Left lung (tissue), 10 donors: ENCODE results near the gene GPX4. TPM values are rescaled to one million over a fixed set of nuclear protein-coding genes. Genes with fewer than 3 reads are reported as not detected.

Experiments
- ATAC-seq: fragments of 200-7000 bp; cut with Tn5 transposase; one replicate; pipeline ENCODE4 v1.9.1; 2020; ENCODE audit warnings: moderate library complexity
- DNase-seq, 4 donors: peaks; one replicate each; pipeline ENCODE4 v3.0.0-alpha.2; 2013 to 2020
- H3K27ac ChIP-seq, 2 donors: fragments of 200-600 bp; sonication (generic) in 1 of 2; one replicate each; pipeline versions ENCODE4 v1.5.0 to v1.8.0; 2020 to 2021
- H3K27me3 ChIP-seq, 2 donors: fragments of 200-600 bp; sonication (generic) in 1 of 2; one replicate each; pipeline versions ENCODE4 v1.5.0 to v1.8.0; 2020 to 2021
- H3K36me3 ChIP-seq, 2 donors: fragments of 200-600 bp; sonication (generic) in 1 of 2; one replicate each; pipeline versions ENCODE4 v1.5.0 to v1.8.0; 2020 to 2021
- H3K4me1 ChIP-seq, 2 donors: fragments of 200-600 bp; one replicate each; pipeline ENCODE4 v1.8.0; 2021
- H3K4me3 ChIP-seq, 2 donors: fragments of 200-600 bp; sonication (generic) in 1 of 2; one replicate each; pipeline versions ENCODE4 v1.5.0 to v1.8.0; 2020 to 2021; ENCODE audit warnings: mild to moderate bottlenecking in 1 of 2
- H3K9me3 ChIP-seq, 2 donors: fragments of 200-600 bp; sonication (generic) in 1 of 2; one replicate each; pipeline versions ENCODE4 v1.5.0 to v1.8.0; 2020 to 2021
- intact Hi-C, 2 donors: fragments of 100-400 bp; cut with DNase I; formaldehyde crosslinking; loops; one replicate each; pipeline versions ENCODE4 v1.11.2 to v1.14.2; 2022
- polyA plus RNA-seq, 6 donors: library from polyadenylated mRNA; unstranded; fragments of 120-200 nt; gene quantifications; one replicate each; pipeline ENCODE4 v1.2.1, GENCODE V29; 2013; ENCODE audit not compliant: insufficient read length in 6 of 6
- total RNA-seq, 2 donors: library from RNA; stranded (reverse); fragmentation: NEBNext Ultra II Directional; extraction: Animal tissue kit (Norgen Biotek cat#: 25700); gene quantifications; one replicate each; pipeline ENCODE4 v1.2.1, GENCODE V29; 2021
- TF ChIP-seq, protein P1 (sequence below), 2 donors: fragments of 200-600 bp; sonication (generic) in 1 of 2; IDR thresholded peaks; one replicate each; pipeline versions ENCODE4 v1.5.0 to v1.8.0; 2021; ENCODE audit warnings: antibody characterized with exemption in 2 of 2
- donor health status: DM: no; HTN: yes; CAD: no.
- donor health status: DM: no; HTN: no; CAD: no.

Gene GPX4
- total and polyA plus RNA-seq, 8 donors = 146 to 365 (median 213) TPM

DNA sequence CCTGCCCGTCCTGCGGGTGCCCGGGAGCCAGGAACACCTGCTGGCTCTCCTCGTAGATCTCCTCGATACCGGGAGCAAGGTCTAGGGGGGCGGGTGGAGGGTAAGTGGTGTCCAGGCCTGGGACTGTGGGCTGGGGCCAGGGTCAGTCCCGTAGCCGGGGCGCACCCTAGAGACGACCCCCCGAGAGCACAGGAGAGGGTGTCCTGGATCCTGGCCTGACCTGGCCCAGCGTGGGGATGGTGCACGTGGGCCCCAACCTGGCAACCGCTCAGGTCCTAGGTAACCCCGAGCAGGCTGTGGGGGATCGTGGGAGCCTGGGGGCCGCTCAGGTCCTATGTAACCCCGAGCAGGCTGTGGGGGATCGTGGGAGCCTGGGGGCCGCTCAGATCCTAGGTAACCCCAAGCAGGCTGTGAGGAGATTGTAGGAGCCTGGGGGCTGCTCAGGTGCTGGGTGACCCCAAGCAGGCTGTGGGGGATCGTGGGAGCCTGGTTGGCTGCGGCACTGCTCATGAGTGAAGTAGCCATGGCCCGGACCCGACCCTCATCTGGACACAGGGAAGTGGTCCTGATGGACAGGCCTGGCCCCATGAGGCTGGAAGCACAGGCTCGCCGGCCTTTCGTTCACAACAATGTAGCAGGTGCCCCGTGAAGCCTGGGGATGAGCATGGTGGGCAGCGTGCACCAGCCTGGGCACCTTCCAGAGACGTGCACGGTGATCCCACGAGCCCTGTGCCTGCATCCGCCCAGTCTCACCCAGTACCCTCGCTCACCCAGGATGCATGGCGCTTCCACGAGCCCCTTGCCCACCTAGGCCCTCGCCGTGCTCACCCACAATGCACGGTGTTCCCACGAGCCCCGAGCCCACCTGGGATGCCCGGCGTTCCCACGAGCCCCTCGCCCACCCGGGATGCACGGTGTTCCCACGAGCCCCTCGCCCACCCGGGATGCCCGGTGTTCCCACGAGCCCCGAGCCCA lies 6.2 kb downstream of the GPX4 start:
- H3K27ac ChIP-seq = no peak overlapping the region
- no peak for DNase-seq
- no peaks in the 10 kb centered on the region for H3K9me3 ChIP-seq
- ATAC-seq = no peak
- no peaks in the 10 kb centered on the region for H3K27me3 ChIP-seq
- no peak overlapping the region for H3K4me3 ChIP-seq
- H3K36me3 ChIP-seq = peaks cover 0 to 92% of the 10 kb centered on the region in 2 donors
- intact Hi-C loops = loop anchor here in 1 of 2 donors (5.0 kb wide), 1 partner anchor 82 kb away; no protein-coding TSS in a partner anchor
- peaks cover 19 to 68% of the 10 kb centered on the region in 2 donors for H3K4me1 ChIP-seq
- TF ChIP-seq, protein P1, sequence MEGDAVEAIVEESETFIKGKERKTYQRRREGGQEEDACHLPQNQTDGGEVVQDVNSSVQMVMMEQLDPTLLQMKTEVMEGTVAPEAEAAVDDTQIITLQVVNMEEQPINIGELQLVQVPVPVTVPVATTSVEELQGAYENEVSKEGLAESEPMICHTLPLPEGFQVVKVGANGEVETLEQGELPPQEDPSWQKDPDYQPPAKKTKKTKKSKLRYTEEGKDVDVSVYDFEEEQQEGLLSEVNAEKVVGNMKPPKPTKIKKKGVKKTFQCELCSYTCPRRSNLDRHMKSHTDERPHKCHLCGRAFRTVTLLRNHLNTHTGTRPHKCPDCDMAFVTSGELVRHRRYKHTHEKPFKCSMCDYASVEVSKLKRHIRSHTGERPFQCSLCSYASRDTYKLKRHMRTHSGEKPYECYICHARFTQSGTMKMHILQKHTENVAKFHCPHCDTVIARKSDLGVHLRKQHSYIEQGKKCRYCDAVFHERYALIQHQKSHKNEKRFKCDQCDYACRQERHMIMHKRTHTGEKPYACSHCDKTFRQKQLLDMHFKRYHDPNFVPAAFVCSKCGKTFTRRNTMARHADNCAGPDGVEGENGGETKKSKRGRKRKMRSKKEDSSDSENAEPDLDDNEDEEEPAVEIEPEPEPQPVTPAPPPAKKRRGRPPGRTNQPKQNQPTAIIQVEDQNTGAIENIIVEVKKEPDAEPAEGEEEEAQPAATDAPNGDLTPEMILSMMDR (IDR thresholded peaks at IDR 0.05) = no peak

DNA sequence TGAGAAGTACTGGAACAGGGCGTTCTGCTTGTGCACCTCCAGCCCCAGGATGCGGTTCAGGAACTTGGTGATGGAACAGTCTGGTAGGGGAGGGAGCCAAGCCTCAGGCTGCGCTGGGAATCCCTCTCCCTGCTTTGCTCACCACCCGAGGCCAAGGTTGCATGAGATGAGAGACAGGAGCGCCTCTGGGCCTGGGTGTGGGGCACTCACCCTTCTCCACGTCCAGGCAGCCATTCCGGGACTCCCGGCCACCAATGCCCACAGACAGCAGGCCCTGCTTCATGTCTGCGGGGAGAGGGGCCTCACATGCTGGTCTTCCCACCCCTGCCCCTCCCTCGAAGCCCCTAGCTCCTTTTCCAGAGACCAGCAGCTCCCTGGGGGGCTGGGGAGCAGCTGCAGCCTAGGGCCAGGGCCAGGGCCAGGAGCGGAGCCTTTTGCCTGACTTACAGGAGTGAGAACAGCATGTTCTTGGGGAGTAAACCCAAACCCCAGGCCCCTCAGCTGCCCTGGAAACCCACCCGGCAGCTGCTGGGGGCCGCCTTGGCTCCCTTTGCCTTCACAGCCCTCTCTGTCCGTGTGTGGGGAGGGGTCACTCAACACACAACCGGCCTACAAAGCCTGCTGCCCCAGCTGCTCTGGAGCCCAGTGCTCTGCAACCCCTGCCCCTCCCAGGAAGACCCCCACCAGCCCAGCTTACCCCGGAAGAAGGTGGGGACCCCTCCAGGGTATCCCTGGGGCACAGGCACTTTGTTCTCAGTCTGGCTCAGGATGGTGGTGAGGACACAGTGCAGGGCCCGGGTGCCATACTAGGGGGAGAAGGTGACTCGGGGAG lies 7.2 kb downstream of the GPX4 start:
- intact Hi-C loops = loop anchor here in 1 of 2 donors (5.0 kb wide), 1 partner anchor 81 kb away; no protein-coding TSS in a partner anchor
- H3K4me3 ChIP-seq = no peak overlapping the region
- peaks cover 0 to 100% of the 10 kb centered on the region in 2 donors for H3K36me3 ChIP-seq
- H3K27ac ChIP-seq = no peak overlapping the region
- no peaks in the 10 kb centered on the region for H3K9me3 ChIP-seq
- H3K4me1 ChIP-seq = peaks cover 12 to 58% of the 10 kb centered on the region in 2 donors
- ATAC-seq = no peak
- H3K27me3 ChIP-seq = no peaks in the 10 kb centered on the region
- DNase-seq = no peak
- TF ChIP-seq, protein P1 (IDR thresholded peaks at IDR 0.05) = no peak

DNA sequence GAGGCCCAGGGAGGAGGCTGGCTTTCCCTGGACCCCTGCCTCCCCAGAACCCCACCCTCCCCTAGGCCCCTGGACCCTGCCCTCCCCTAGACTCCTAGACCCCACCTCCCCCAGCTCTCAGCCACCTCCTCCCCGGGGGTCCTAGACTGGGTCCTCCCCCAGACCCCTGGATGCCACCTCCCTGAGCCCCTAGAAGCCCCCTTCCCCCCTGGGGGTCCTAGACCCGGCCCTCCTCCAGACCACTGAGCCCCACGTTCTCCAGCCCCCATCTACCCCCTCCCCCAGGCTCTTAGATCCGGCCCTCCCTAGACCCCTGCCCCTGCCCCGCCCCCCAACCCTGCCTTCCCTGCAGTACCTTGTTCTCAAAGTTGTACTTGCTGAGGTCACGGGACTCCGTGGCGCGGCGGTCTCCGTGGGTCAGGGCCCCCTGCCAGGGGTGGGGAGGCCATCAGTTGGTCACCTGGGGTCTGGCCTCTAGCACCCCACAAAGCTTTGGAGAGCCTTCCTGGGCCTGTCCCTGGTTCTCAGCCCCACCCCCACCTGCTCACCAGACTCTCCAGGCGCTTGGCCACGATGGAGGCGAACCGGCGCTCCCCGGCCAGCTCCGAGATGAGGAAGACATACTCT lies 8.0 kb downstream of the GPX4 start:
- intact Hi-C loops = loop anchor here in 1 of 2 donors (5.0 kb wide), 1 partner anchor 81 kb away; no protein-coding TSS in a partner anchor
- Histone ChIP-seq H3K9me3 (no peaks in the 10 kb centered on the region), H3K27me3 (no peaks in the 10 kb centered on the region), H3K27ac (no peak overlapping the region), H3K4me3 (no peak overlapping the region), H3K36me3 (peaks cover 0 to 100% of the 10 kb centered on the region in 2 donors), H3K4me1 (peaks cover 7 to 50% of the 10 kb centered on the region in 2 donors)
- TF ChIP-seq, protein P1 (IDR thresholded peaks at IDR 0.05) = no peak
- ATAC-seq = no peak
- no peak for DNase-seq

DNA sequence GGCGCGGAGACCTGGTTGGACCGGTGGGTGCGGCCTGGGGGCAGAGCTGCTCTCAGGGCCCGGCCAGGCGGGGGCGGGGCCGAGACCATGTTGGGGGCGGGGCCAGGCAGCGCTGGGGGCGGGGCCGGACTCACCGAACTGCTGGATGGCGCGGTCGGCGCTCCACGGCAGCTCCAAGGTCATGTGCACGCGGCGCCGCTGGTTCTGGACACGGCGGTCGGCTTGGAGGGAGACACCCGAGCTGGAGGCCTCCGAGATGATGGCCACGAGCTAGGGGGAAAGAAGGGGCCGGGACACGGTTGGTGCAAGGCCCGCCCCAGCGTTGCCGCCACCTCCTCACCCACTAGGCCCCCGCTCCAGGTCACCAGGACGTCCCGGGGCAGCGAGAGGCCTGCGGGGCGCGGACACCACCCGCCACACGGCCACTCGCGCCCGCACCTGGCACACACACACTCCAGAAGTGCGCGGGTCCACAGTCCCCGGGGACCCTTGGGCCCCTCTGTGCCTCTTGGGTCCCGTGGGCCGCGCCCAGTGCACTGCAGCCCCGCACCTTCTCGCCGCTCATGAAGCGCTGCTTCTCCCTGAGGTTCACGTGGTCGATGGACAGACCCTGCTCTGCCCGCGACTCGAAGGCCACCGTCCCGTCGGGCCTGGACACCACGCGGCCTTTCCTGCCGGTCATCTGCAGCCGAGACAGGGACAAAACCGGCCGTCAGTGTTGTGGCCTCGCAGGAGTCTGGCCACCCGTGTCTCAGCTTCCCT lies 8.7 kb downstream of the GPX4 start:
- peak in 2 of 4 donors; percentile 61 to 77 for DNase-seq
- no peaks in the 10 kb centered on the region for H3K9me3 ChIP-seq

More for the DNA sequence above, 8.7 kb downstream of the GPX4 start:
- no peaks in the 10 kb centered on the region for H3K27me3 ChIP-seq
- H3K36me3 ChIP-seq = peaks cover 0 to 100% of the 10 kb centered on the region in 2 donors
- peak overlapping the region; percentile 2 to 66 for H3K27ac ChIP-seq
- TF ChIP-seq, protein P1 (IDR thresholded peaks at IDR 0.05) = no peak
- intact Hi-C loops = loop anchor here in 1 of 2 donors (5.0 kb wide), 1 partner anchor 80 kb away; no protein-coding TSS in a partner anchor
- H3K4me1 ChIP-seq = peaks cover 7 to 43% of the 10 kb centered on the region in 2 donors
- no peak overlapping the region for H3K4me3 ChIP-seq
- ATAC-seq = peak; percentile 63
